Ishikawa (cell line): ENCODE results near the gene PYGO2.

Source experiments
- CEBPB ChIP-seq: IDR thresholded peaks from 2 replicates; pipeline ENCODE4 v1.6.1; 2012
- CREB1 ChIP-seq: IDR thresholded peaks from 2 replicates; pipeline ENCODE4 v1.6.1; 2012; ENCODE audit warnings: low read depth
- EGR1 ChIP-seq: IDR thresholded peaks from 2 replicates; pipeline ENCODE4 v1.6.1; 2012
- EP300 ChIP-seq: IDR thresholded peaks from 2 replicates; pipeline ENCODE4 v1.6.1; 2012; ENCODE audit warnings: borderline replicate concordance
- FOXM1 ChIP-seq: IDR thresholded peaks from 2 replicates; pipeline ENCODE4 v1.6.1; 2012; ENCODE audit warnings: low read depth, borderline replicate concordance
- NFIC ChIP-seq: IDR thresholded peaks from 2 replicates; pipeline ENCODE4 v1.6.1; 2012
- RAD21 ChIP-seq: IDR thresholded peaks from 2 replicates; pipeline ENCODE4 v1.6.1; 2012; ENCODE audit warnings: low read depth
- TAF1 ChIP-seq: IDR thresholded peaks from 2 replicates; pipeline ENCODE4 v1.6.1; 2012; ENCODE audit warnings: low read depth, mild to moderate bottlenecking
- TCF12 ChIP-seq: IDR thresholded peaks from 2 replicates; pipeline ENCODE4 v1.6.1; 2012; ENCODE audit warnings: low read depth
- TEAD4 ChIP-seq: IDR thresholded peaks from 2 replicates; pipeline ENCODE4 v1.6.1; 2012
- YY1 ChIP-seq: IDR thresholded peaks from 2 replicates; pipeline ENCODE4 v1.6.1; 2012; ENCODE audit warnings: low read depth
- ZBTB7A ChIP-seq: IDR thresholded peaks from 2 replicates; pipeline ENCODE4 v1.6.1; 2012; ENCODE audit warnings: low read depth
- TF ChIP-seq, protein P1 (sequence below): IDR thresholded peaks from 2 replicates; pipeline ENCODE4 v1.6.1; 2012
- TF ChIP-seq, protein P2 (sequence below): IDR thresholded peaks from 2 replicates; pipeline ENCODE4 v1.6.1; 2012; ENCODE audit warnings: low read depth, mild to moderate bottlenecking
- TF ChIP-seq, protein P3 (sequence below): IDR thresholded peaks from 2 replicates; pipeline ENCODE4 v1.6.1; 2012

The PYGO2 gene

DNA sequence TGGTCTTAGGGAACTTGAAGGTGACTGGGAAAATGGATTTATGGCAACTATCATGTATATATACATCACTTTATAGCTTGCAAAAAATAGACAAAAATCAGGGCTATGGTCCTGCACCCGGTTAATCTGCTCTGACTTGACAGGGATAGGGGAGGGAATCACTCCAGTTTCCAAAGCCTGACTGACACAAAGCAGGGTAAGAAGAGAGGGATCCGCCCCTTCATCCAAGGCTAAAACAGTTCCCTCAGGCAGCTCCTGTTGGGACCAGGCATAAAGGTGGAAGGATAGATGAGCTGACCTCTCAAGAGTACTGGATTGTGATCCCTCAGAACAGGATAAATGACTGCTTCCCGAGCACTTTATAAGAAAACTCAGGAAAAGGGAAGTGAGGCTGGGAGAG lies 7.0 kb downstream of the PYGO2 start:
- no peak for TF ChIP-seq ZBTB7A
- no peak for TF ChIP-seq TEAD4
- TF ChIP-seq, protein P1, sequence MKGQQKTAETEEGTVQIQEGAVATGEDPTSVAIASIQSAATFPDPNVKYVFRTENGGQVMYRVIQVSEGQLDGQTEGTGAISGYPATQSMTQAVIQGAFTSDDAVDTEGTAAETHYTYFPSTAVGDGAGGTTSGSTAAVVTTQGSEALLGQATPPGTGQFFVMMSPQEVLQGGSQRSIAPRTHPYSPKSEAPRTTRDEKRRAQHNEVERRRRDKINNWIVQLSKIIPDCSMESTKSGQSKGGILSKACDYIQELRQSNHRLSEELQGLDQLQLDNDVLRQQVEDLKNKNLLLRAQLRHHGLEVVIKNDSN = no peak
- TF ChIP-seq, protein P2, sequence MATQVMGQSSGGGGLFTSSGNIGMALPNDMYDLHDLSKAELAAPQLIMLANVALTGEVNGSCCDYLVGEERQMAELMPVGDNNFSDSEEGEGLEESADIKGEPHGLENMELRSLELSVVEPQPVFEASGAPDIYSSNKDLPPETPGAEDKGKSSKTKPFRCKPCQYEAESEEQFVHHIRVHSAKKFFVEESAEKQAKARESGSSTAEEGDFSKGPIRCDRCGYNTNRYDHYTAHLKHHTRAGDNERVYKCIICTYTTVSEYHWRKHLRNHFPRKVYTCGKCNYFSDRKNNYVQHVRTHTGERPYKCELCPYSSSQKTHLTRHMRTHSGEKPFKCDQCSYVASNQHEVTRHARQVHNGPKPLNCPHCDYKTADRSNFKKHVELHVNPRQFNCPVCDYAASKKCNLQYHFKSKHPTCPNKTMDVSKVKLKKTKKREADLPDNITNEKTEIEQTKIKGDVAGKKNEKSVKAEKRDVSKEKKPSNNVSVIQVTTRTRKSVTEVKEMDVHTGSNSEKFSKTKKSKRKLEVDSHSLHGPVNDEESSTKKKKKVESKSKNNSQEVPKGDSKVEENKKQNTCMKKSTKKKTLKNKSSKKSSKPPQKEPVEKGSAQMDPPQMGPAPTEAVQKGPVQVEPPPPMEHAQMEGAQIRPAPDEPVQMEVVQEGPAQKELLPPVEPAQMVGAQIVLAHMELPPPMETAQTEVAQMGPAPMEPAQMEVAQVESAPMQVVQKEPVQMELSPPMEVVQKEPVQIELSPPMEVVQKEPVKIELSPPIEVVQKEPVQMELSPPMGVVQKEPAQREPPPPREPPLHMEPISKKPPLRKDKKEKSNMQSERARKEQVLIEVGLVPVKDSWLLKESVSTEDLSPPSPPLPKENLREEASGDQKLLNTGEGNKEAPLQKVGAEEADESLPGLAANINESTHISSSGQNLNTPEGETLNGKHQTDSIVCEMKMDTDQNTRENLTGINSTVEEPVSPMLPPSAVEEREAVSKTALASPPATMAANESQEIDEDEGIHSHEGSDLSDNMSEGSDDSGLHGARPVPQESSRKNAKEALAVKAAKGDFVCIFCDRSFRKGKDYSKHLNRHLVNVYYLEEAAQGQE = no peak
- TF ChIP-seq EGR1 = no peak
- no peak for TF ChIP-seq NFIC
- TF ChIP-seq FOXM1 = no peak
- TF ChIP-seq CEBPB = no peak
- no peak for TF ChIP-seq TAF1
- no peak for TF ChIP-seq TCF12

DNA sequence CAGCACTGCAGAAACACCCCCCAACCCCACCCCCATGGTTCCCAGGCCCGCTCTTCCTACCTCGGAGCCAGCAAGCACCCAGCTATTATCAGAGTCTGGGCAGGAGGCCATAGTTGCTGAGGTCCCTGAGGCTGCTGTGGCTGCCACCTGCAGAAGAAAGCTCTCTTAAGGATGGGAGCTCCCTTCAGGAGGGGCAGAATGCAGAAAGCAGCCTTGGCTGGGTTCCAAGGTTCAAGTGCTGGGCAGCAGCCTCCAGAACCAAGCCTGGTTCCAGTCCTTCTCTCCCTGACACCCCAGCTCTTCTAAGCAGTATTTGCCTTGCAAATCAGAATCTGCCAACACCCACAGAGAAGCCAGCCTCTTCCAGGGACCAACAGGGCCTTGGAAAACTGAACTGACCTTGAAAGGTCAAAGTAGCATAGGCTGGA lies 8.0 kb downstream of the PYGO2 start:
- TF ChIP-seq CEBPB = no peak
- TF ChIP-seq YY1 = no peak
- no peak for TF ChIP-seq TCF12
- no peak for TF ChIP-seq ZBTB7A
- TF ChIP-seq TAF1 = no peak
- no peak for TF ChIP-seq EGR1
- TF ChIP-seq EP300 = no peak
- TF ChIP-seq, protein P1 = no peak
- TF ChIP-seq, protein P2 = no peak
- no peak for TF ChIP-seq CREB1
- no peak for TF ChIP-seq RAD21
- TF ChIP-seq FOXM1 = no peak
- TF ChIP-seq NFIC = no peak
- TF ChIP-seq, protein P3, sequence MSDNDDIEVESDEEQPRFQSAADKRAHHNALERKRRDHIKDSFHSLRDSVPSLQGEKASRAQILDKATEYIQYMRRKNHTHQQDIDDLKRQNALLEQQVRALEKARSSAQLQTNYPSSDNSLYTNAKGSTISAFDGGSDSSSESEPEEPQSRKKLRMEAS = no peak
- no peak for TF ChIP-seq TEAD4

DNA sequence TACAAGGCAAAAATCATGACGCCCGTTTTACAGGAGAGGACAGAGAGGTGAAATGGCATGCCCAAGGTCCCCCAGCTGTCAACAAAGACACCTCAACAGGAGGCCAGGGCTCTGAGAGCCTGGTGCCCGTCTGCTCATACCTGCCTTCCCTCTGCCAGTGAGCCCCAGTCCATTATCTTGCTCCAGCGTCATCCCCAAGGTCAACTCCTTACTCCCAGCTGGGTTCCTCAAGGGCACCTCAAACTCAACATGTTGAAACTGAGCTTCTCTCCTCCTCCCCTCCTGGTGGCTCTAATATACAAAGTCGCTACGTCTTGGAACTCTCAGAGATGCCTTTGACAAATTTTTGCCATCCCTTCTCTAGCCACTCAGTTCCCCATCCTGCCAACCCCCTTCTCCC lies 8.9 kb downstream of the PYGO2 start:
- no peak for TF ChIP-seq RAD21
- TF ChIP-seq FOXM1 = no peak
- TF ChIP-seq, protein P3 = no peak
- TF ChIP-seq TCF12 = no peak
- no peak for TF ChIP-seq EGR1
- TF ChIP-seq ZBTB7A = no peak
- TF ChIP-seq TAF1 = no peak
- no peak for TF ChIP-seq CEBPB
- TF ChIP-seq EP300 = no peak
- TF ChIP-seq NFIC = no peak
- TF ChIP-seq, protein P1 = no peak
- TF ChIP-seq, protein P2 = no peak
- no peak for TF ChIP-seq YY1
- no peak for TF ChIP-seq TEAD4

DNA sequence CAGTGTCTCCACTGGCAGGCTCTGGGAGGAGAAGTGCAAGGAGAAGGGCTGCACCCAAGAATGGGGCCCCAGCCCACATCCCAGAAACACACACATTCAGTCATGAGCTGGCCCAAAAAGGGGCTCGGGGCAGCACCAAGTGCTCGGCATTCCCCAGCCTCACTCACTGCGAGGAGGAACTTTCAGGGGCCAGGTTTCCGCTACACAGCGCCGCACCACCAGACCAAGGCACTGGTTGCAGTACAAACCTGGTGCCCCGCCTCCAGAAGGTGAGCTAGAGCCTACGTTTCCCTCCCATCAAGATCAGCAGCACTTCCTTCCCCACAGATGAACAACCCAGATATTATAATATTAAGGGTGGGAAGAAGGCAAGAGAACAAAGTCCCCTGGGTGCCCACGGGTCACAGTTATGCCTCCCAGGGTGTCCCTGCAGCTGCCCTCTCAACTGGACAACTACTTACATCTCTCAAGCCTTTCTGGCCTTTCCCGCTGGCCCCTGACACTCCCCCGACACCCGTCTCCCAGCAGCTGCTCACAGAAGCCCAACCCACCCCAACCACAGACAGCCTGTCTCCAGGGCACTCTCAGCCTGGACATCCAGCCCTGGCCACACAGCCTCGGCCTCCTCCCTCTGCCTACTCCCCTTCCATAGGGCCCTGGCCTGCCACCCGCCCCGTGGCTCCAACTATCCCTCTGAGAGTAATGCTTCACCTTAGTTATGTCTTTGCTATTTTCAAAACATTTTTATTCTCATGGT lies 9.5 kb downstream of the PYGO2 start:
- TF ChIP-seq TEAD4 (no peak), ZBTB7A (no peak), CREB1 (no peak), NFIC (no peak), EP300 (no peak), CEBPB (no peak), EGR1 (no peak)
- TF ChIP-seq, protein P2 = no peak
- TF ChIP-seq, protein P1 = no peak
